ENCODE results near the gene TSPOAP1.

Gene TSPOAP1

GRCh38 chr17:58371300-58371950 lies 42.8 kb upstream of the TSPOAP1 start:
- TF ChIP-seq FOXP2 (optimal IDR thresholded peaks at IDR 0.05; ENCODE audit: borderline replicate concordance, extremely low read depth, extremely low read length, insufficient read depth) (no peak), SIN3A (IDR thresholded peaks at IDR 0.05; ENCODE audit: borderline replicate concordance, insufficient read depth, low read length) (no peak), REST (IDR thresholded peaks at IDR 0.05; ENCODE audit: insufficient read depth in 1 of 2, low read depth in 2 of 2, low read length in 2 of 2) (no peak), POLR2AphosphoS5 (IDR thresholded peaks at IDR 0.05; ENCODE audit: low read depth, low read length) (no peak), TAF1 (IDR thresholded peaks at IDR 0.05; ENCODE audit: borderline replicate concordance, insufficient read depth, low read length) (no peak)

- no peak for TF ChIP-seq REST (IDR thresholded peaks at IDR 0.05; ENCODE audit: insufficient read depth in 1 of 2, low read depth in 2 of 2, low read length in 2 of 2)
- TF ChIP-seq TAF1 (IDR thresholded peaks at IDR 0.05; ENCODE audit: borderline replicate concordance, insufficient read depth, low read length) = no peak
- no peak for TF ChIP-seq FOXP2 (optimal IDR thresholded peaks at IDR 0.05; ENCODE audit: borderline replicate concordance, extremely low read depth, extremely low read length, insufficient read depth)
- TF ChIP-seq SIN3A (IDR thresholded peaks at IDR 0.05; ENCODE audit: borderline replicate concordance, insufficient read depth, low read length) = no peak
- no peak for TF ChIP-seq POLR2AphosphoS5 (IDR thresholded peaks at IDR 0.05; ENCODE audit: low read depth, low read length)
These were observed 42.1 kb upstream of the TSPOAP1 start for GRCh38 chr17:58370716-58371115.

- TF ChIP-seq SIN3A (IDR thresholded peaks at IDR 0.05; ENCODE audit: borderline replicate concordance, insufficient read depth, low read length) = no peak
- no peak for TF ChIP-seq REST (IDR thresholded peaks at IDR 0.05; ENCODE audit: insufficient read depth in 1 of 2, low read depth in 2 of 2, low read length in 2 of 2)
- no peak for TF ChIP-seq TAF1 (IDR thresholded peaks at IDR 0.05; ENCODE audit: borderline replicate concordance, insufficient read depth, low read length)
- TF ChIP-seq POLR2AphosphoS5 (IDR thresholded peaks at IDR 0.05; ENCODE audit: low read depth, low read length) = no peak
- no peak for TF ChIP-seq FOXP2 (optimal IDR thresholded peaks at IDR 0.05; ENCODE audit: borderline replicate concordance, extremely low read depth, extremely low read length, insufficient read depth)
These were observed 41.7 kb upstream of the TSPOAP1 start for GRCh38 chr17:58370309-58370708.

GRCh38 chr17:58369214-58370031 lies 40.8 kb upstream of the TSPOAP1 start:
- TF ChIP-seq REST (IDR thresholded peaks at IDR 0.05; ENCODE audit: insufficient read depth in 1 of 2, low read depth in 2 of 2, low read length in 2 of 2) = no peak
- no peak for TF ChIP-seq SIN3A (IDR thresholded peaks at IDR 0.05; ENCODE audit: borderline replicate concordance, insufficient read depth, low read length)
- TF ChIP-seq TAF1 (IDR thresholded peaks at IDR 0.05; ENCODE audit: borderline replicate concordance, insufficient read depth, low read length) = no peak
- TF ChIP-seq FOXP2 (optimal IDR thresholded peaks at IDR 0.05; ENCODE audit: borderline replicate concordance, extremely low read depth, extremely low read length, insufficient read depth) = no peak
- TF ChIP-seq POLR2AphosphoS5 (IDR thresholded peaks at IDR 0.05; ENCODE audit: low read depth, low read length) = no peak

Data from PFSK-1 (cell line).